Measurements from ENCODE around the gene SNAI3. TPM values are rescaled to one million over a fixed set of nuclear protein-coding genes. Genes with fewer than 3 reads are reported as not detected.

SNAI3 gene
- total and polyA plus RNA-seq, 2 of the 8 experiments (the other 6 are each of a cell fraction or from before 2014, with no cell fraction given) = 8.5 to 13.3 TPM

DNA sequence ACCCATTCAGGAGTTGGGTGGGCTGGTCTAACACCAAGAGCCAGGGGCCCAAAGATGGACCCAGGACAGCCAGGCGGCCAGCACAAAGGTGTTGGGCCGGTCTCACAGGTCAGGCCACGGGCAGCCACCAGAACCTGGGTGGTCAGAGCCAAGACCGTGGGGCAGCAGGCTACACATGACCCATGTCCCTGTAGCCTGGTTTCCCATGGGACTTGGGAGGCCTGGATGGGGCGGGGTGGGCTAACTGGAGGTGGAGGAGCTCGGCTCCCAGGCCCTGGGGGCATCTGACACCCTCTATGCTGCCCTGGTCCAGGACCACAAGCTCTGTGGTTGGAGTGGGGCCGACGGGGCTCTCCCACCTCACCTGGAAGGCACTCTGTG is 37.2 kb upstream of the SNAI3 start:
- ChIA-PET CTCF (ENCODE audit: partially characterized antibody) (interaction anchor here (1.4 to 4.5 kb wide), 2 partner anchors 14 to 24 kb away, joined by 3 to 24 read pairs; no protein-coding TSS in a partner anchor), POLR2A (ENCODE audit: partially characterized antibody) (interaction anchor here (1.5 to 1.8 kb wide), 2 partner anchors 8 to 14 kb away, joined by 4 read pairs; no protein-coding TSS in a partner anchor)
- Histone ChIP-seq H3K79me1 (ENCODE audit: low read depth, low read length) (no peaks in the 10 kb centered on the region), H2BK12ac (ENCODE audit: low read depth, low read length) (no peak overlapping the region), H3K79me2 (ENCODE audit: control insufficient read depth in 1 of 2, insufficient read depth in 2 of 2, low read length in 2 of 2) (no peaks in the 10 kb centered on the region), H3K27me3 (replicated peaks in 1 of 4; ENCODE audit: control insufficient read depth in 3 of 4, extremely low read depth in 1 of 4, insufficient read depth in 3 of 4, low read length in 3 of 4) (no peaks in the 10 kb centered on the region), H3K14ac (ENCODE audit: insufficient read length) (no peak overlapping the region), H3K9ac (replicated peaks in 1 of 4; ENCODE audit: extremely low read depth in 1 of 4, low read depth in 3 of 4, low read length in 3 of 4) (no peak overlapping the region), H2AFZ (ENCODE audit: low read length) (no peak overlapping the region), H3K4ac (replicated peaks; ENCODE audit: insufficient read length, low read depth, low read length) (no peak overlapping the region), H3K18ac (ENCODE audit: extremely low read depth, low read length) (no peak overlapping the region), H2AK5ac (ENCODE audit: low read depth, low read length) (no peak overlapping the region), H2BK5ac (ENCODE audit: low read depth, low read length) (no peak overlapping the region), H3K23ac (ENCODE audit: insufficient read length) (no peak overlapping the region), H4K8ac (ENCODE audit: extremely low read depth, insufficient read depth, low read length) (no peak overlapping the region), H4K20me1 (replicated peaks in 1 of 2; ENCODE audit: control insufficient read depth in 1 of 2, insufficient read depth in 2 of 2, low read length in 2 of 2) (peaks cover 0 to 13% of the 10 kb centered on the region in 2 experiments), H4K91ac (replicated peaks; ENCODE audit: insufficient read length, low read length) (no peak overlapping the region), H3K27ac (ENCODE audit: low read depth, low read length) (no peak overlapping the region), H2BK20ac (ENCODE audit: low read length) (no peak overlapping the region), H3K4me1 (replicated peaks in 1 of 4; ENCODE audit: control insufficient read depth in 3 of 4, insufficient read depth in 4 of 4, low read length in 3 of 4) (no peaks in the 10 kb centered on the region), H3K9me3 (ENCODE audit: insufficient read depth in 2 of 2, low read depth in 1 of 2, low read length in 1 of 2) (no peaks in the 10 kb centered on the region), H3K56ac (replicated peaks; ENCODE audit: insufficient read length, low read depth, low read length) (no peak overlapping the region), H2BK120ac (replicated peaks; ENCODE audit: low read depth, low read length) (no peak overlapping the region), H4K5ac (ENCODE audit: insufficient read length, low read depth, low read length) (no peak overlapping the region), H3K36me3 (ENCODE audit: control insufficient read depth in 2 of 4, insufficient read depth in 4 of 4, low read length in 3 of 4) (peaks cover 0 to 30% (median 7%) of the 10 kb centered on the region in 4 experiments; a peak in 4 of 8 replicates), H2BK15ac (ENCODE audit: low read length) (no peak overlapping the region), H3K4me2 (ENCODE audit: insufficient read depth in 1 of 2, low read depth in 2 of 2, low read length in 2 of 2) (no peak overlapping the region), H3K23me2 (ENCODE audit: low read depth, low read length) (no peaks in the 10 kb centered on the region), H3K4me3 (ENCODE audit: extremely low read depth in 1 of 4, insufficient read depth in 2 of 4, low read depth in 3 of 4, low read length in 4 of 4) (no peak overlapping the region)
- TF ChIP-seq BACH1 (IDR thresholded peaks at IDR 0.05; ENCODE audit: low read length) = no peak
- no peak for TF ChIP-seq TEAD4 (IDR thresholded peaks at IDR 0.05; ENCODE audit: low read depth, low read length)
- no peak for TF ChIP-seq ZNF274 (IDR thresholded peaks at IDR 0.05; ENCODE audit: borderline replicate concordance, extremely low read depth, low read length)
- no peak for TF ChIP-seq CBX5 (IDR thresholded peaks at IDR 0.05; ENCODE audit: low read depth, low read length)
- no peak for TF ChIP-seq RFX5 (IDR thresholded peaks at IDR 0.05; ENCODE audit: borderline replicate concordance, low read depth, low read length)
- FAIRE-seq (no peak), DNase-seq (ENCODE audit: low read depth in 1 of 2, low spot score in 2 of 2) (no peak)
- WGBS, 2 experiments (ENCODE audit: extremely low coverage in 1 of 2, insufficient coverage in 1 of 2, insufficient read length in 1 of 2, insufficient replicate concordance in 2 of 2, low coverage in 1 of 2, low lambda C conversion rate in 2 of 2, missing lambda C conversion rate in 1 of 2) = 79% methylated on average over 7 of the region's 8 CpGs; no CpG with 5 or more reads in 1 of the 2 experiments

Data from H1 (cell line).